Loucy (cell line): ENCODE results near the gene VSIG1.

Experiments
- H2AFZ ChIP-seq: fragments of 200-600 bp; sonication (generic); 2 replicates; pipeline ENCODE4 v1.6.0; 2016; ENCODE audit warnings: antibody characterized with exemption, mild to moderate bottlenecking, low read length, moderate library complexity
- H3F3A ChIP-seq: fragments of 200-600 bp; 2 replicates; pipeline ENCODE4 v1.6.0; 2016; ENCODE audit warnings: antibody characterized with exemption, low read depth, mild to moderate bottlenecking
- H3K27me3 ChIP-seq: fragments of 200-600 bp; sonication (generic); 2 replicates; pipeline ENCODE4 v1.6.1; 2014; ENCODE audit warnings: low read length, mild to moderate bottlenecking; ENCODE audit not compliant: insufficient read depth, poor library complexity, severe bottlenecking
- H3K36me3 ChIP-seq: fragments of 200-600 bp; sonication (generic); 2 replicates; pipeline ENCODE4 v1.6.1; 2016; ENCODE audit warnings: low read length; ENCODE audit not compliant: insufficient read depth
- H3K4me1 ChIP-seq: fragments of 200-600 bp; sonication (generic); 2 replicates; pipeline ENCODE4 v1.5.1; 2014; ENCODE audit warnings: low read length, mild to moderate bottlenecking; ENCODE audit not compliant: insufficient read depth, poor library complexity, severe bottlenecking
- H3K4me2 ChIP-seq: fragments of 200-600 bp; sonication (generic); 2 replicates; pipeline ENCODE4 v1.6.0; 2014; ENCODE audit warnings: antibody characterized with exemption, low read length, low read depth, mild to moderate bottlenecking; ENCODE audit not compliant: poor library complexity, severe bottlenecking
- H3K4me3 ChIP-seq: fragments of 200-600 bp; sonication (generic); 2 replicates; pipeline ENCODE4 v1.5.1; 2014; ENCODE audit warnings: low read length, mild to moderate bottlenecking, mixed read lengths; ENCODE audit not compliant: poor library complexity, severe bottlenecking
- H3K79me2 ChIP-seq: fragments of 200-600 bp; sonication (generic); 2 replicates; pipeline ENCODE4 v1.6.1; 2014; ENCODE audit warnings: low read length; ENCODE audit not compliant: insufficient read depth
- H3K9ac ChIP-seq: fragments of 200-600 bp; sonication (generic); 2 replicates; pipeline ENCODE4 v1.6.0; 2014; ENCODE audit warnings: mild to moderate bottlenecking, low read depth, low read length, moderate library complexity; ENCODE audit not compliant: poor library complexity, severe bottlenecking
- H3K9me2 ChIP-seq: fragments of 200-600 bp; sonication (generic); replicated peaks from 2 replicates; pipeline ENCODE4 v1.6.1; 2016; ENCODE audit warnings: low read depth, low read length, mixed read lengths
- H3K9me3 ChIP-seq: fragments of 200-600 bp; sonication (generic); 2 replicates; pipeline ENCODE4 v1.6.1; 2014; ENCODE audit warnings: mild to moderate bottlenecking, antibody characterized with exemption, low read length, low read depth; ENCODE audit not compliant: insufficient read depth
- H4K20me1 ChIP-seq: fragments of 200-600 bp; sonication (generic); 2 replicates; pipeline ENCODE4 v1.6.0; 2014; ENCODE audit warnings: antibody characterized with exemption, low read length, mild to moderate bottlenecking; ENCODE audit not compliant: insufficient read depth, poor library complexity, severe bottlenecking
- EZH2phosphoT487 ChIP-seq: fragments of 200-600 bp; IDR thresholded peaks from 2 replicates; pipeline ENCODE4 v1.6.1; 2018; ENCODE audit warnings: antibody characterized with exemption, mild to moderate bottlenecking, moderate library complexity, borderline replicate concordance
- TF ChIP-seq, protein P1 (sequence below): fragments of 200-600 bp; sonication (generic); conservative IDR thresholded peaks from 2 replicates; pipeline ENCODE4 v1.5.1; 2014; ENCODE audit warnings: mild to moderate bottlenecking, antibody characterized with exemption, low read length

The VSIG1 gene

GRCh38 chrX:108055546-108055945, 10.7 kb downstream of the VSIG1 start:
- no peak overlapping the region for H3K9ac ChIP-seq
- no peaks in the 10 kb centered on the region for H3K4me1 ChIP-seq
- H3K9me3 ChIP-seq = no peaks in the 10 kb centered on the region
- no peaks in the 10 kb centered on the region for H3K9me2 ChIP-seq
- no peak overlapping the region for H3K4me3 ChIP-seq
- no peaks in the 10 kb centered on the region for H3K79me2 ChIP-seq
- no peaks in the 10 kb centered on the region for H3K36me3 ChIP-seq
- TF ChIP-seq EZH2phosphoT487 = no peak
- TF ChIP-seq, protein P1, sequence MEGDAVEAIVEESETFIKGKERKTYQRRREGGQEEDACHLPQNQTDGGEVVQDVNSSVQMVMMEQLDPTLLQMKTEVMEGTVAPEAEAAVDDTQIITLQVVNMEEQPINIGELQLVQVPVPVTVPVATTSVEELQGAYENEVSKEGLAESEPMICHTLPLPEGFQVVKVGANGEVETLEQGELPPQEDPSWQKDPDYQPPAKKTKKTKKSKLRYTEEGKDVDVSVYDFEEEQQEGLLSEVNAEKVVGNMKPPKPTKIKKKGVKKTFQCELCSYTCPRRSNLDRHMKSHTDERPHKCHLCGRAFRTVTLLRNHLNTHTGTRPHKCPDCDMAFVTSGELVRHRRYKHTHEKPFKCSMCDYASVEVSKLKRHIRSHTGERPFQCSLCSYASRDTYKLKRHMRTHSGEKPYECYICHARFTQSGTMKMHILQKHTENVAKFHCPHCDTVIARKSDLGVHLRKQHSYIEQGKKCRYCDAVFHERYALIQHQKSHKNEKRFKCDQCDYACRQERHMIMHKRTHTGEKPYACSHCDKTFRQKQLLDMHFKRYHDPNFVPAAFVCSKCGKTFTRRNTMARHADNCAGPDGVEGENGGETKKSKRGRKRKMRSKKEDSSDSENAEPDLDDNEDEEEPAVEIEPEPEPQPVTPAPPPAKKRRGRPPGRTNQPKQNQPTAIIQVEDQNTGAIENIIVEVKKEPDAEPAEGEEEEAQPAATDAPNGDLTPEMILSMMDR = no peak
- no peaks in the 10 kb centered on the region for H4K20me1 ChIP-seq
- H3K4me2 ChIP-seq = no peak overlapping the region
- H3K27me3 ChIP-seq = no peaks in the 10 kb centered on the region
- no peaks in the 10 kb centered on the region for H3F3A ChIP-seq
- no peak overlapping the region for H2AFZ ChIP-seq

- Histone ChIP-seq H3K36me3 (no peaks in the 10 kb centered on the region), H3K4me1 (no peaks in the 10 kb centered on the region), H3K27me3 (no peaks in the 10 kb centered on the region), H3K9me3 (no peaks in the 10 kb centered on the region), H2AFZ (no peak overlapping the region), H3K9me2 (no peaks in the 10 kb centered on the region), H3K4me2 (no peak overlapping the region), H3K9ac (no peak overlapping the region), H3K79me2 (no peaks in the 10 kb centered on the region), H3K4me3 (no peak overlapping the region), H3F3A (no peaks in the 10 kb centered on the region), H4K20me1 (no peaks in the 10 kb centered on the region)
- no peak for TF ChIP-seq EZH2phosphoT487
- TF ChIP-seq, protein P1 = no peak
These were observed 14.9 kb downstream of the VSIG1 start for GRCh38 chrX:108059801-108060200.

DNA sequence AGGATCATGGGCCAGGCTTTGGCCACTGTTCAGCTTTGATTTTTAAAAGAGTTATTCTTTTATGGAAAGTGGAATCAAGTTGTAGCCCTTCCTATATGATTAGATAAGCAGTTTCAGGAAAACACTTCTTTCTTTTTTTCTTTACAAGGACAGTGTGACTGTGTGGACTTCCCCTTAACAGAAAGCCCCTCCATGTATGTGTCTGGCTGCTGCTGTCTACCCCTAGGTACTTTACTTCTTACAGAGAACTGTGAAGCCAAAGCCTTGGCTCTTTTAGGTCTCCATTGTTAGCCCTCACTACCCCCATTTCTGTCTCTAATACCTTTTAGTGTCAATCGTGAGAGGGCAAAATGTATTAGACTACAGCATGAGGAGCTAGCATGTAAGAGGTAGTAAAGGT, 19.1 kb downstream of the VSIG1 start:
- Histone ChIP-seq H2AFZ (no peak overlapping the region), H3K4me3 (no peak overlapping the region), H3K9me2 (no peaks in the 10 kb centered on the region), H3K27me3 (no peaks in the 10 kb centered on the region), H3K4me2 (no peak overlapping the region), H3K4me1 (no peaks in the 10 kb centered on the region), H4K20me1 (no peaks in the 10 kb centered on the region), H3F3A (no peaks in the 10 kb centered on the region), H3K9me3 (no peaks in the 10 kb centered on the region), H3K36me3 (no peaks in the 10 kb centered on the region), H3K9ac (no peak overlapping the region), H3K79me2 (no peaks in the 10 kb centered on the region)
- no peak for TF ChIP-seq EZH2phosphoT487
- TF ChIP-seq, protein P1 = no peak
